ENCODE results near the gene COL23A1. TPM values are rescaled to one million over a fixed set of nuclear protein-coding genes. Genes with fewer than 3 reads are reported as not detected.

COL23A1 gene
- total RNA-seq, 1 experiment from 2014 or later, result not detected

GRCh38 chr5:178235588-178235974 is 354.6 kb downstream of the COL23A1 start:
- POLR2A ChIA-PET (ENCODE audit: unreplicated experiment), result no interaction called here

GRCh38 chr5:178234750-178235587 is 355.2 kb downstream of the COL23A1 start:
- BruUV-seq (replicated peaks), result no TSS peak
- ChIA-PET CTCF (no interaction called here), POLR2A (ENCODE audit: unreplicated experiment) (no interaction called here)
- Histone ChIP-seq H3K4me1 (ENCODE audit: insufficient read depth, low read length) (peaks cover 26% of the 10 kb centered on the region), H2AFZ (ENCODE audit: low read length) (peak overlapping the region; percentile 67; the same call in 1 of the 2 replicates), H3K4me2 (ENCODE audit: low read length) (peak overlapping the region; percentile 42), H3K36me3 (ENCODE audit: low read depth, low read length) (peaks cover 5% of the 10 kb centered on the region; the same call in 1 of the 2 replicates), H3K9me2 (replicated peaks; ENCODE audit: low read length) (no peaks in the 10 kb centered on the region), H3K9me3 (ENCODE audit: low read length) (no peaks in the 10 kb centered on the region), H3K79me2 (ENCODE audit: low read length) (peaks cover 22% of the 10 kb centered on the region), H3K27me3 (ENCODE audit: low read length) (no peaks in the 10 kb centered on the region), H4K20me1 (ENCODE audit: low read length) (no peaks in the 10 kb centered on the region), H3F3A (ENCODE audit: low read length, unreplicated experiment) (no peaks in the 10 kb centered on the region), H3K9ac (ENCODE audit: low read length) (no peak overlapping the region), H3K27ac (ENCODE audit: low read length) (no peak overlapping the region), H3K4me3 (ENCODE audit: low read length) (no peak overlapping the region)
- ATAC-seq, result 0 out of 2 replicates have a peak, but pooled peaks have one; percentile 7
- DNase-seq, result peak; percentile 68
- TF ChIP-seq EZH2 (IDR thresholded peaks at IDR 0.05; ENCODE audit: low read length, unreplicated experiment) (no peak), CTCF (conservative IDR thresholded peaks at IDR 0.05; ENCODE audit: low read depth, low read length) (peak; percentile 92)
- intact Hi-C loops (cut with micrococcal nuclease), result no loop called here

More at GRCh38 chr5:178235588-178235974, 354.6 kb downstream of the COL23A1 start:
- no peaks in the 10 kb centered on the region for H3K36me3 ChIP-seq (ENCODE audit: low read depth, low read length)
- H3K79me2 ChIP-seq (ENCODE audit: low read length), result peaks cover 16% of the 10 kb centered on the region
- no peak overlapping the region for H2AFZ ChIP-seq (ENCODE audit: low read length)
- H3K27me3 ChIP-seq (ENCODE audit: low read length), result no peaks in the 10 kb centered on the region
- H3K4me3 ChIP-seq (ENCODE audit: low read length), result no peak overlapping the region
- H4K20me1 ChIP-seq (ENCODE audit: low read length), result no peaks in the 10 kb centered on the region
- DNase-seq (no peak), ATAC-seq (no peak)
- H3K27ac ChIP-seq (ENCODE audit: low read length), result no peak overlapping the region
- TF ChIP-seq CTCF (conservative IDR thresholded peaks at IDR 0.05; ENCODE audit: low read depth, low read length) (no peak), EZH2 (IDR thresholded peaks at IDR 0.05; ENCODE audit: low read length, unreplicated experiment) (no peak), EZH2phosphoT487 (IDR thresholded peaks at IDR 0.05; ENCODE audit: borderline replicate concordance, low read length) (no peak)
- intact Hi-C loops (cut with micrococcal nuclease), result no loop called here
- H3K9ac ChIP-seq (ENCODE audit: low read length), result no peak overlapping the region
- no peaks in the 10 kb centered on the region for H3K9me3 ChIP-seq (ENCODE audit: low read length)
- H3F3A ChIP-seq (ENCODE audit: low read length, unreplicated experiment), result no peaks in the 10 kb centered on the region
- peaks cover 23% of the 10 kb centered on the region for H3K4me1 ChIP-seq (ENCODE audit: insufficient read depth, low read length)
- H3K9me2 ChIP-seq (replicated peaks; ENCODE audit: low read length), result no peaks in the 10 kb centered on the region
- CTCF ChIA-PET, result no interaction called here
- no TSS peak for BruUV-seq (replicated peaks)
- H3K4me2 ChIP-seq (ENCODE audit: low read length), result no peak overlapping the region

GRCh38 chr5:178234121-178234749 is 356.0 kb downstream of the COL23A1 start:
- ATAC-seq, result no peak
- TF ChIP-seq EZH2phosphoT487 (IDR thresholded peaks at IDR 0.05; ENCODE audit: borderline replicate concordance, low read length) (no peak), CTCF (conservative IDR thresholded peaks at IDR 0.05; ENCODE audit: low read depth, low read length) (no peak), EZH2 (IDR thresholded peaks at IDR 0.05; ENCODE audit: low read length, unreplicated experiment) (no peak)
- H3K36me3 ChIP-seq (ENCODE audit: low read depth, low read length), result peaks cover 13% of the 10 kb centered on the region
- H3K27me3 ChIP-seq (ENCODE audit: low read length), result no peaks in the 10 kb centered on the region
- no peak overlapping the region for H2AFZ ChIP-seq (ENCODE audit: low read length)
- H3K79me2 ChIP-seq (ENCODE audit: low read length), result peaks cover 30% of the 10 kb centered on the region
- intact Hi-C loops (cut with micrococcal nuclease), result no loop called here
- H3F3A ChIP-seq (ENCODE audit: low read length, unreplicated experiment), result no peaks in the 10 kb centered on the region
- no peaks in the 10 kb centered on the region for H4K20me1 ChIP-seq (ENCODE audit: low read length)
- no peak overlapping the region for H3K4me3 ChIP-seq (ENCODE audit: low read length)
- peaks cover 26% of the 10 kb centered on the region for H3K4me1 ChIP-seq (ENCODE audit: insufficient read depth, low read length)
- ChIA-PET POLR2A (ENCODE audit: unreplicated experiment) (no interaction called here), CTCF (no interaction called here)
- no peaks in the 10 kb centered on the region for H3K9me2 ChIP-seq (replicated peaks; ENCODE audit: low read length)
- no peak overlapping the region for H3K27ac ChIP-seq (ENCODE audit: low read length)
- no peak overlapping the region for H3K4me2 ChIP-seq (ENCODE audit: low read length)
- H3K9ac ChIP-seq (ENCODE audit: low read length), result no peak overlapping the region
- no peak for DNase-seq
- BruUV-seq (replicated peaks), result no TSS peak
- H3K9me3 ChIP-seq (ENCODE audit: low read length), result no peaks in the 10 kb centered on the region

Data from PC-3 (cell line).